Adrenal gland (tissue), 12 donors: Measurements from ENCODE around the gene MYO5A. TPM values are rescaled to one million over a fixed set of nuclear protein-coding genes. Genes with fewer than 3 reads are reported as not detected.

ENCODE experiments used
- DNase-seq, 7 donors: peaks; one replicate each; pipeline ENCODE4 v3.0.0-alpha.2; 2019 to 2020
- H3K27ac ChIP-seq, 5 donors: fragments of 200-600 bp; sonication (generic) in 4 of 5; 1 replicate in 3 of 5; 2 replicates in 2 of 5; pipeline versions ENCODE4 v1.5.1 to v1.8.0; 2016 to 2020; ENCODE audit warnings: mild to moderate bottlenecking in 1 of 5
- H3K27me3 ChIP-seq: fragments of 200-600 bp; 2 replicates; pipeline ENCODE4 v1.8.0; 2021
- H3K36me3 ChIP-seq, 2 donors: fragments of 200-600 bp; replicated peaks in 1 of 2; 1 replicate in 1 of 2; 2 replicates in 1 of 2; pipeline versions ENCODE4 v1.5.1 to v1.8.0; 2018 to 2022
- H3K4me1 ChIP-seq, 2 donors: fragments of 200-600 bp; replicated peaks in 1 of 2; 1 replicate in 1 of 2; 2 replicates in 1 of 2; pipeline versions ENCODE4 v1.5.1 to v1.8.0; 2018 to 2021
- H3K4me3 ChIP-seq, 4 donors: fragments of 200-600 bp; sonication (generic) in 3 of 4; one replicate each; pipeline ENCODE4 v1.5.1; 2016 to 2018
- H3K9me3 ChIP-seq, 3 donors: fragments of 200-600 bp; sonication (generic) in 1 of 3; replicated peaks in 1 of 3; 1 replicate in 2 of 3; 2 replicates in 1 of 3; pipeline versions ENCODE4 v1.5.1 to v1.8.0; 2016 to 2021
- POLR2A ChIP-seq, 2 donors: fragments of 450-650 bp; IDR thresholded peaks; one replicate each; pipeline ENCODE4 v1.6.1; 2017; ENCODE audit warnings: antibody characterized with exemption in 2 of 2, mild to moderate bottlenecking in 2 of 2, moderate library complexity in 1 of 2
- WGBS, 4 donors: extraction: QIAGEN DNeasy Blood & Tissue Kit in 2 of 4; methylation state at CpG; one replicate each; pipeline versions ENCODE4 v1.1.5 to v1.1.7; 2013 to 2017; 5-methylcytosine and 5-hydroxymethylcytosine counted together
- intact Hi-C, 2 donors: fragments of 100-400 bp; cut with DNase I; formaldehyde crosslinking; loops; one replicate each; pipeline versions ENCODE4 v1.14.1 to v1.15.0; 2022 to 2023
- microRNA counts, 2 donors: library from miRNA; unstranded; fragments of <30 nt; microRNA quantifications; one replicate each; lab custom pipeline; 2016
- microRNA-seq, 3 donors: library from miRNA; unstranded; fragments of <30 nt; microRNA quantifications; one replicate each; pipeline ENCODE4, GENCODE V29; 2017 to 2020
- polyA plus RNA-seq, 3 donors: library from polyadenylated mRNA; stranded (reverse); fragments of 200-250 nt in 2 of 3; fragments of 350-450 nt in 1 of 3; fragmentation: Illumina TruSeq in 1 of 3; extraction: RNeasy Lipid Tissue Mini Kit (QIAGEN cat#74804) in 1 of 3; gene quantifications; one replicate each; pipeline ENCODE4 v1.2.3, GENCODE V29; 2013 to 2014
- small RNA-seq, 2 donors: library from RNA; depleted of rRNA; stranded (forward); fragments of <200 nt; gene quantifications; one replicate each; pipeline ENCODE3, GENCODE V24; 2016
- total RNA-seq, 9 donors: library from RNA; depleted of rRNA in 4 of 9; stranded (reverse); fragments of >200 nt in 4 of 9; fragments of 120-200 nt in 1 of 9; fragmentation: NEBNext Ultra II Directional in 1 of 9; extraction: Animal tissue kit (Norgen Biotek cat#: 25700) in 1 of 9; gene quantifications; one replicate each; pipeline versions ENCODE4 v1.1.0 to v1.2.4, GENCODE V29; 2013 to 2023
- TF ChIP-seq, protein P1 (sequence below), 6 experiments: fragments of 450-650 bp in 4 of 6; fragments of 200-600 bp in 2 of 6; sonication (generic) in 1 of 6; IDR thresholded peaks; 1 replicate in 5 of 6; 2 replicates in 1 of 6; pipeline versions ENCODE4 v1.5.1 to v1.8.0; 2016 to 2021; ENCODE audit warnings: antibody characterized with exemption in 6 of 6, mild to moderate bottlenecking in 2 of 6, moderate library complexity in 1 of 6
- donor health status: healthy with polysubstance abuse.
- donor health status: Bipolar disorder and iron deficiency.
- donor health status: DM: yes; HTN: yes; CAD: no.
- donor health status: DM: no; HTN: no; CAD: no.
- donor health status: DM: no; HTN: no; CAD: no.
- donor health status: DM: yes; HTN: yes; CAD: no.

The MYO5A gene
- total and polyA plus RNA-seq, 12 donors = 6.3 to 57.5 (median 39.6) TPM

DNA sequence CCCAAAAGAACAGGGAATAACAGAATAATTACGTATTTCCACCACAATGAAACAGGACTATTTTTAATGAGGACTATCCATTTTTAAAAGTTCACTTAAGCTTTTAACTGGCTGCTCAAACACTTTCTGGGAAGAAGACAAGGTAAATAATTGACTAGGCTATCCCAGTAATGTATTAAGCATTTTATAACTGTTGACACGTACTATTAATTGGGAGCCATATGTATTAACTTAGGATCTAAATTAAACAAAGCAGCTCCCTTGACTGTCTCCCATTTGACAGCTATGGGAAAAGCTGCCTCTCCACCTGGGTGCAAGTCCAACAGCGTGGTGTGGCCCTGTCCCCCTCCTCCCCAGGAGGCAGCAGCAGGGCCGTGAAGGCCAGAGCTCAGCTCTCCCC lies 269.2 kb downstream of the MYO5A start:
- no peak for DNase-seq
- Histone ChIP-seq H3K27me3 (no peaks in the 10 kb centered on the region), H3K4me1 (no peaks in the 10 kb centered on the region), H3K9me3 (no peaks in the 10 kb centered on the region), H3K36me3 (no peaks in the 10 kb centered on the region), H3K4me3 (no peak overlapping the region), H3K27ac (no peak overlapping the region)
- no peak for TF ChIP-seq POLR2A (IDR thresholded peaks at IDR 0.05)
- TF ChIP-seq, protein P1, sequence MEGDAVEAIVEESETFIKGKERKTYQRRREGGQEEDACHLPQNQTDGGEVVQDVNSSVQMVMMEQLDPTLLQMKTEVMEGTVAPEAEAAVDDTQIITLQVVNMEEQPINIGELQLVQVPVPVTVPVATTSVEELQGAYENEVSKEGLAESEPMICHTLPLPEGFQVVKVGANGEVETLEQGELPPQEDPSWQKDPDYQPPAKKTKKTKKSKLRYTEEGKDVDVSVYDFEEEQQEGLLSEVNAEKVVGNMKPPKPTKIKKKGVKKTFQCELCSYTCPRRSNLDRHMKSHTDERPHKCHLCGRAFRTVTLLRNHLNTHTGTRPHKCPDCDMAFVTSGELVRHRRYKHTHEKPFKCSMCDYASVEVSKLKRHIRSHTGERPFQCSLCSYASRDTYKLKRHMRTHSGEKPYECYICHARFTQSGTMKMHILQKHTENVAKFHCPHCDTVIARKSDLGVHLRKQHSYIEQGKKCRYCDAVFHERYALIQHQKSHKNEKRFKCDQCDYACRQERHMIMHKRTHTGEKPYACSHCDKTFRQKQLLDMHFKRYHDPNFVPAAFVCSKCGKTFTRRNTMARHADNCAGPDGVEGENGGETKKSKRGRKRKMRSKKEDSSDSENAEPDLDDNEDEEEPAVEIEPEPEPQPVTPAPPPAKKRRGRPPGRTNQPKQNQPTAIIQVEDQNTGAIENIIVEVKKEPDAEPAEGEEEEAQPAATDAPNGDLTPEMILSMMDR (IDR thresholded peaks at IDR 0.05) = no peak
- 84 to 97% (median 94%) methylated on average over 4 of the region's 4 CpGs for WGBS, 4 donors
- intact Hi-C loops = loop anchor here (5.0 to 10.0 kb wide), 2 partner anchors 473 to 475 kb away; no protein-coding TSS in a partner anchor

DNA sequence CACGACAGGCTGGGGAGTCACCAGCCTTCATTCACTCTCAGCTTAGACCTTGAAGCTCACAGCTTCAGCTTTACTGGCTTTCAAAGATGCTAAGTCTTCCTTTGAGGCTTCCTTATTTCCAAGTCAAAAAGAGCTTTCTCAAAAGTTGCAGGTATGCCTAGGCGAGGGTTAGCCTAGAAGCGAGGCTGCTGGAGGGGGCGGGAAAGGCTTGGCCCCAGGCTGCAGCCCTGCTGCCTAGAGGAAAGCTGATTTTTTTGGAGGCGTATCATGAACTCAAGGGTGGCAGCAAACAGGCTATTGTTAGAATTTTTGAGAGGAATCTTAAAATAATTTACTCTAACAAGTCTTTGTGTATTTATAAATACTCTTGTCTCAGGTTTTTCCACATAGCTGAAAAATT lies 270.2 kb downstream of the MYO5A start:
- WGBS, 4 donors = 91 to 96% (median 95%) methylated on average over 5 of the region's 5 CpGs
- intact Hi-C loops = loop anchor here (5.0 to 10.0 kb wide), 2 partner anchors 474 to 476 kb away; no protein-coding TSS in a partner anchor
- DNase-seq = no peak
- Histone ChIP-seq H3K36me3 (no peaks in the 10 kb centered on the region), H3K4me3 (no peak overlapping the region), H3K9me3 (no peaks in the 10 kb centered on the region), H3K27me3 (no peaks in the 10 kb centered on the region), H3K4me1 (no peaks in the 10 kb centered on the region), H3K27ac (no peak overlapping the region)
- TF ChIP-seq POLR2A (IDR thresholded peaks at IDR 0.05) = no peak
- TF ChIP-seq, protein P1 (IDR thresholded peaks at IDR 0.05) = no peak

DNA sequence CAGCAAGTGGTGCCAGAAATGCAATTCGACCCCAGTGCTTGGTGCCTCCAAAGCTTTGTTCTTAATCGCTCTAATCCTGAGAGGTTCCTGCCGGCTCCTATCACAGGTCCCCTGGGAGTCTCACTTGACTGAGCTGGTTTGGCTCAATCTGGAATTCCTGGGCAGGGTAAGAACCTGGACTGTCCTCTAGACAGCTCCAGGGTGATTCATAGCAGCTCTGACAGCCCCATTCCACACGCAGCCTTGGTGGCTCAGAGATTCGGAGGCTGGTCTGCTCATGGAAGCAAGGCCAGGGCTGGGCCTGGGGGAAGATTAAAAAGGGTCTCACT lies 271.0 kb downstream of the MYO5A start:
- intact Hi-C loops = loop anchor here (5.0 to 10.0 kb wide), 2 partner anchors 475 to 477 kb away; no protein-coding TSS in a partner anchor
- WGBS, 4 donors = 55 to 74% (median 71%) methylated on average over 3 to 5 of the region's 5 CpGs
- H3K27ac ChIP-seq = no peak overlapping the region
- DNase-seq = peak in 3 of 7 donors; percentile 7 to 36 (median 25)
- H3K4me3 ChIP-seq = no peak overlapping the region
- no peaks in the 10 kb centered on the region for H3K4me1 ChIP-seq
- H3K36me3 ChIP-seq = no peaks in the 10 kb centered on the region
- TF ChIP-seq, protein P1 (IDR thresholded peaks at IDR 0.05) = no peak
- TF ChIP-seq POLR2A (IDR thresholded peaks at IDR 0.05) = no peak
- H3K27me3 ChIP-seq = no peaks in the 10 kb centered on the region
- H3K9me3 ChIP-seq = no peaks in the 10 kb centered on the region

MicroRNAs encoded within 50 kb of the gene (microRNA counts, 767-probe panel; counts per million panel counts)
- microRNA hsa-miR-1266 (lab: Ali Mortazavi, UCI) = 0 counts per million in 2 donors

Small RNA genes within 50 kb of the gene (microRNA-seq; reads per million reads assigned to microRNA genes)
- 0 to 0.45 (median 0.38) reads per million in 3 donors for gene MIR1266

Small RNA genes within 50 kb of the gene (small RNA-seq; reads per million reads assigned to genes)
- 0 to 0.12 reads per million in 2 donors for gene MIR1266

Other genes starting within 250 kb of the MYO5A start
- gene MYO5C, start 233.1 kb downstream of the MYO5A start, total RNA-seq = 10 to 100 TPM in 1 of 9 donors, 1 to 10 TPM in 8; 1.6 to 10.7 (median 2.6) TPM
- gene MYO5C, start 233.1 kb downstream of the MYO5A start, polyA plus RNA-seq = 1 to 10 TPM in 2 of 3 donors, under 1 TPM in 1; 0.81 to 2.6 (median 2.1) TPM
- 100 to 1,000 TPM in 8 of 9 donors, 10 to 100 TPM in 1; 82.7 to 184 (median 142) TPM for gene ARPP19, start 40.1 kb upstream of the MYO5A start, total RNA-seq
- 100 to 1,000 TPM in 1 of 3 donors, 10 to 100 TPM in 2; 19.1 to 172 (median 23.7) TPM for gene ARPP19, start 40.1 kb upstream of the MYO5A start, polyA plus RNA-seq
- gene ATOSA, start 150.5 kb upstream of the MYO5A start, total RNA-seq = 10 to 100 TPM; 26.0 to 87.3 (median 40.2) TPM
- 100 to 1,000 TPM in 1 of 3 donors, 10 to 100 TPM in 2; 62.5 to 128 (median 87.8) TPM for gene ATOSA, start 150.5 kb upstream of the MYO5A start, polyA plus RNA-seq